ENCODE results near the gene KCNG1. TPM values are rescaled to one million over a fixed set of nuclear protein-coding genes. Genes with fewer than 3 reads are reported as not detected.

The KCNG1 gene
- total and polyA plus RNA-seq, 2 of the 13 experiments (the other 11 are each of a cell fraction or from before 2014, with no cell fraction given) = not detected

DNA sequence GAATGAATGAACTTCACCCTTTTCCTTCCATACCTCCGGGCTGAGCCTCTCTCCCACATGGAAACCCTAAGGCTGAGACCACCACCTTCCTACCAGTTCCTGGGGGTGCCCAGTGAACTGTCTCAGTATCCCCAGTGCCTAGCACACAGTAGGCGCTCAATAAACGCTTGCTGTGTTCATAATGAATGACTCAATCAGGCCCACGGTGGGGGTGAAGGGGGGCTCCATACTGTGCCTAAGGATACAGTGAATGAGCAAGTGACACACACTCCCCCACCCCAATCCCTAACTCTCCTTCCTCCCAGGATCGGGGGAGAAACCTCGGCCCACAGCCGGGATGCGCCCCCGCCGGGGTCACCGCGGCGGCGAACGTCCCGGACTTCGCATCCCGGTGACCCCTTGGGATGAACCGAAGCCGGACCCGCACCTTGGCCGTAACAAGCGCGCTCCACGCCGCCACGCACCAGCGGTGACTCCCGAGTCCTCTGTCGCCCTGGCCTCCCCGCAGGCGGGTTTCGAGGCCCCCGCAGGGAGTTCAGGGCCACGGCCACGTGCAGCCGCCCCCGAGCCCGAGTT lies 592 bp downstream of the KCNG1 start:
- peak overlapping the region in 1 of 3 experiments; percentile 32; a peak in 1 of 6 replicates for H3K4me3 ChIP-seq (replicated peaks in 1 of 3; ENCODE audit: insufficient read depth in 1 of 3, low read depth in 2 of 3, low read length in 3 of 3)
- intact Hi-C loops (cut with micrococcal nuclease; ENCODE audit: unreplicated experiment) (no loop called here), in situ Hi-C loops (cut with HindIII; ENCODE audit: extremely low pct_ligation_motif_present, low pct_unique_long_range_greater_than_20kb) (no loop called here)
- no peak overlapping the region for H3K27ac ChIP-seq (ENCODE audit: extremely low read length, insufficient read depth, low read length)
- no peaks in the 10 kb centered on the region for H3K9me3 ChIP-seq (ENCODE audit: low read length)
- no peak overlapping the region for H2AFZ ChIP-seq (ENCODE audit: low read length)
- peaks cover 22 to 85% of the 10 kb centered on the region in 2 experiments for H3K27me3 ChIP-seq (ENCODE audit: control insufficient read depth in 1 of 2, insufficient read depth in 2 of 2, low read length in 2 of 2)
- H3K79me2 ChIP-seq (ENCODE audit: insufficient read depth, low read length) = no peaks in the 10 kb centered on the region
- BruUV-seq (replicated peaks) = no TSS peak
- FAIRE-seq (no peak), DNase-seq (ENCODE audit: low spot score) (no peak), ATAC-seq (no peak)
- ChIA-PET CTCF (ENCODE audit: low intra/inter-chr PET ratio, low total read pairs) (no interaction called here), POLR2A (no interaction called here)
- H3K36me3 ChIP-seq (replicated peaks in 1 of 2; ENCODE audit: control insufficient read depth in 1 of 2, insufficient read depth in 2 of 2, low read length in 2 of 2) = no peaks in the 10 kb centered on the region
- no peaks in the 10 kb centered on the region; the same call in 1 of the 2 replicates for H4K20me1 ChIP-seq (ENCODE audit: insufficient read depth, low read length)
- WGBS (ENCODE audit: low lambda C conversion rate) = 38% methylated on average over 13 of the region's 39 CpGs
- no peaks in the 10 kb centered on the region for H3K4me1 ChIP-seq (ENCODE audit: insufficient read depth, low read length)
- no peak overlapping the region for H3K9ac ChIP-seq (ENCODE audit: insufficient read depth, low read depth, low read length)
- H3K4me2 ChIP-seq (ENCODE audit: low read depth, low read length) = no peak overlapping the region
- TF ChIP-seq KDM5B (CRISPR knock-in tag; IDR thresholded peaks at IDR 0.05; ENCODE audit: borderline replicate concordance) = 0 out of 2 replicates have a peak, but pooled peaks have one; percentile 25
- TF ChIP-seq TFDP2 (CRISPR knock-in tag; IDR thresholded peaks at IDR 0.05) = no peak
- TF ChIP-seq EZH2 (conservative IDR thresholded peaks at IDR 0.05; ENCODE audit: low read depth, low read length) = peak; percentile 85
- no peak for TF ChIP-seq MAZ (IDR thresholded peaks at IDR 0.05; ENCODE audit: borderline replicate concordance, low read depth, low read length)
- TF ChIP-seq MAZ (CRISPR knock-in tag; IDR thresholded peaks at IDR 0.05; ENCODE audit: low read depth) = no peak
- TF ChIP-seq, protein P1, sequence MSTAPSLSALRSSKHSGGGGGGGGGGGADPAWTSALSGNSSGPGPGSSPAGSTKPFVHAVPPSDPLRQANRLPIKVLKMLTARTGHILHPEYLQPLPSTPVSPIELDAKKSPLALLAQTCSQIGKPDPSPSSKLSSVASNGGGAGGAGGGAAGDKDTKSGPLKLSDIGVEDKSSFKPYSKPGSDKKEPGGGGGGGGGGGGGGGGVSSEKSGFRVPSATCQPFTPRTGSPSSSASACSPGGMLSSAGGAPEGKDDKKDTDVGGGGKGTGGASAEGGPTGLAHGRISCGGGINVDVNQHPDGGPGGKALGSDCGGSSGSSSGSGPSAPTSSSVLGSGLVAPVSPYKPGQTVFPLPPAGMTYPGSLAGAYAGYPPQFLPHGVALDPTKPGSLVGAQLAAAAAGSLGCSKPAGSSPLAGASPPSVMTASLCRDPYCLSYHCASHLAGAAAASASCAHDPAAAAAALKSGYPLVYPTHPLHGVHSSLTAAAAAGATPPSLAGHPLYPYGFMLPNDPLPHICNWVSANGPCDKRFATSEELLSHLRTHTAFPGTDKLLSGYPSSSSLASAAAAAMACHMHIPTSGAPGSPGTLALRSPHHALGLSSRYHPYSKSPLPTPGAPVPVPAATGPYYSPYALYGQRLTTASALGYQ (CRISPR knock-in tag; IDR thresholded peaks at IDR 0.05) = no peak
- no peak for TF ChIP-seq ARID5B (CRISPR knock-in tag; IDR thresholded peaks at IDR 0.05)
- no peak for TF ChIP-seq IKZF1 (IDR thresholded peaks at IDR 0.05)
- TF ChIP-seq, protein P2, sequence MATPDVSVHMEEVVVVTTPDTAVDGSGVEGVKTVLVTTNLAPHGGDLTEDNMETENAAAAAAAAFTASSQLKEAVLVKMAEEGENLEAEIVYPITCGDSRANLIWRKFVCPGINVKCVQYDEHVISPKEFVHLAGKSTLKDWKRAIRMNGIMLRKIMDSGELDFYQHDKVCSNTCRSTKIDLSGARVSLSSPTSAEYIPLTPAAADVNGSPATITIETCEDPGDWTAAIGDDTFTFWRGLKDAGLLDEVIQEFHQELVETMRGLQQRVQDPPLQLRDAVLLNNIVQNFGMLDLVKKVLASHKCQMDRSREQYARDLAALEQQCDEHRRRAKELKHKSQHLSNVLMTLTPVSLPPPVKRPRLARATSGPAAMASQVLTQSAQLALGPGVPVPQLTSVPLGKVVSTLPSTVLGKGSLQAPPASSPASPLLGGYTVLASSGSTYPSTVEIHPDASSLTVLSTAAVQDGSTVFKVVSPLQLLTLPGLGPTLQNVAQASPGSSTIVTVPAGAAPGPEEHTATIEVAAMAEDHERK (CRISPR knock-in tag; IDR thresholded peaks at IDR 0.05; ENCODE audit: low read depth) = no peak
- TF ChIP-seq RXRA (CRISPR knock-in tag; IDR thresholded peaks at IDR 0.05) = no peak
- TF ChIP-seq, protein P3, sequence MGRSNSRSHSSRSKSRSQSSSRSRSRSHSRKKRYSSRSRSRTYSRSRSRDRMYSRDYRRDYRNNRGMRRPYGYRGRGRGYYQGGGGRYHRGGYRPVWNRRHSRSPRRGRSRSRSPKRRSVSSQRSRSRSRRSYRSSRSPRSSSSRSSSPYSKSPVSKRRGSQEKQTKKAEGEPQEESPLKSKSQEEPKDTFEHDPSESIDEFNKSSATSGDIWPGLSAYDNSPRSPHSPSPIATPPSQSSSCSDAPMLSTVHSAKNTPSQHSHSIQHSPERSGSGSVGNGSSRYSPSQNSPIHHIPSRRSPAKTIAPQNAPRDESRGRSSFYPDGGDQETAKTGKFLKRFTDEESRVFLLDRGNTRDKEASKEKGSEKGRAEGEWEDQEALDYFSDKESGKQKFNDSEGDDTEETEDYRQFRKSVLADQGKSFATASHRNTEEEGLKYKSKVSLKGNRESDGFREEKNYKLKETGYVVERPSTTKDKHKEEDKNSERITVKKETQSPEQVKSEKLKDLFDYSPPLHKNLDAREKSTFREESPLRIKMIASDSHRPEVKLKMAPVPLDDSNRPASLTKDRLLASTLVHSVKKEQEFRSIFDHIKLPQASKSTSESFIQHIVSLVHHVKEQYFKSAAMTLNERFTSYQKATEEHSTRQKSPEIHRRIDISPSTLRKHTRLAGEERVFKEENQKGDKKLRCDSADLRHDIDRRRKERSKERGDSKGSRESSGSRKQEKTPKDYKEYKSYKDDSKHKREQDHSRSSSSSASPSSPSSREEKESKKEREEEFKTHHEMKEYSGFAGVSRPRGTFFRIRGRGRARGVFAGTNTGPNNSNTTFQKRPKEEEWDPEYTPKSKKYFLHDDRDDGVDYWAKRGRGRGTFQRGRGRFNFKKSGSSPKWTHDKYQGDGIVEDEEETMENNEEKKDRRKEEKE (IDR thresholded peaks at IDR 0.05) = no peak
- no peak for TF ChIP-seq ZSCAN30 (CRISPR knock-in tag; IDR thresholded peaks at IDR 0.05)
